ENCODE data around the gene PPIL6. TPM values are rescaled to one million over a fixed set of nuclear protein-coding genes. Genes with fewer than 3 reads are reported as not detected.

The PPIL6 gene
- total RNA-seq, 1 experiment from 2014 or later = 0.62 TPM

DNA sequence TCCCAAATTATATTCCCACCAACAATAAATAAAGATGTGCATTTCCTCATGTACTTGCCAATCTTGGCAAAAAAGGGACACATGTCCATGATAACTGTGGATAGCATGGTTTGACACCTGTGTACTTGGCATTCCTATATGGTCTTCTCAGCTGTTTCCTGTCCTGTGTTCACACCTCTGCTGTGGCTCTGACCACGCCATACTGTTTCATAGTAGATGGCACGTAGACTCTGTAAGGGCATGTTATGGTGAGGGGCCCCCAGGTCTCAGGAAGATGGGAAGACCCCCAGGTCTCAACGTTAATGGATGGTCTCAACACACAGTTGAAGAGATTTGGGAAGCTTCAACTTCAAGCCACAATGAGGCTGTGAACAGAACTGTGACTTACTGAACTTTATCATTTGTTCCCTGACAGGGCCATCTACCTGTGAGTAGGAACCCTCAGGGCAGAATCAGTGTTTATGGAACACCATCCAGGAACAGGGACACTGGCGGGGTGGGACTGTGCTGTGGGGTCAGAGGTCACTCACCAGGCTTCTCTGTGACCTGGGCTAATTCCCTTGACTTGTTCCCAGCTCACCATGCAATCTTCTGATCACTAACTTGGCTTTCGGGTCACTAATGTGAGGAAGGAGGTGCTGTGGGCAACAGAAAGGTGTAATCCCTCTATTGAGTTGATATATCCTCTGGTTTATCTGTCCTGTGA is 30.8 kb upstream of the PPIL6 start:
- no peaks in the 10 kb centered on the region for H3K27me3 ChIP-seq (ENCODE audit: low read length)
- ATAC-seq (no peak), DNase-seq (no peak)
- no peak overlapping the region for H3K4me3 ChIP-seq (ENCODE audit: low read length)
- peaks cover 19% of the 10 kb centered on the region; the same call in 1 of the 2 replicates for H3K36me3 ChIP-seq (ENCODE audit: low read depth, low read length)
- H2AFZ ChIP-seq (ENCODE audit: low read length) = no peak overlapping the region
- H4K20me1 ChIP-seq (ENCODE audit: low read length) = no peaks in the 10 kb centered on the region
- no peak overlapping the region for H3K27ac ChIP-seq (ENCODE audit: low read length)
- no peaks in the 10 kb centered on the region for H3K9me3 ChIP-seq (ENCODE audit: low read length)
- H3K4me1 ChIP-seq (ENCODE audit: insufficient read depth, low read length) = no peaks in the 10 kb centered on the region
- no peak overlapping the region for H3K4me2 ChIP-seq (ENCODE audit: low read length)
- H3K9me2 ChIP-seq (replicated peaks; ENCODE audit: low read length) = no peaks in the 10 kb centered on the region
- POLR2A ChIA-PET (ENCODE audit: unreplicated experiment) = no interaction called here
- 0 out of 2 replicates have a peak, but pooled peaks cover 3% of the 10 kb centered on the region for H3K79me2 ChIP-seq (ENCODE audit: low read length)
- intact Hi-C loops (cut with micrococcal nuclease) = no loop called here
- no peak overlapping the region for H3K9ac ChIP-seq (ENCODE audit: low read length)
- CTCF ChIA-PET = no interaction called here
- TF ChIP-seq EZH2 (IDR thresholded peaks at IDR 0.05; ENCODE audit: low read length, unreplicated experiment) (no peak), EZH2phosphoT487 (IDR thresholded peaks at IDR 0.05; ENCODE audit: borderline replicate concordance, low read length) (no peak)
- TF ChIP-seq, protein P1, sequence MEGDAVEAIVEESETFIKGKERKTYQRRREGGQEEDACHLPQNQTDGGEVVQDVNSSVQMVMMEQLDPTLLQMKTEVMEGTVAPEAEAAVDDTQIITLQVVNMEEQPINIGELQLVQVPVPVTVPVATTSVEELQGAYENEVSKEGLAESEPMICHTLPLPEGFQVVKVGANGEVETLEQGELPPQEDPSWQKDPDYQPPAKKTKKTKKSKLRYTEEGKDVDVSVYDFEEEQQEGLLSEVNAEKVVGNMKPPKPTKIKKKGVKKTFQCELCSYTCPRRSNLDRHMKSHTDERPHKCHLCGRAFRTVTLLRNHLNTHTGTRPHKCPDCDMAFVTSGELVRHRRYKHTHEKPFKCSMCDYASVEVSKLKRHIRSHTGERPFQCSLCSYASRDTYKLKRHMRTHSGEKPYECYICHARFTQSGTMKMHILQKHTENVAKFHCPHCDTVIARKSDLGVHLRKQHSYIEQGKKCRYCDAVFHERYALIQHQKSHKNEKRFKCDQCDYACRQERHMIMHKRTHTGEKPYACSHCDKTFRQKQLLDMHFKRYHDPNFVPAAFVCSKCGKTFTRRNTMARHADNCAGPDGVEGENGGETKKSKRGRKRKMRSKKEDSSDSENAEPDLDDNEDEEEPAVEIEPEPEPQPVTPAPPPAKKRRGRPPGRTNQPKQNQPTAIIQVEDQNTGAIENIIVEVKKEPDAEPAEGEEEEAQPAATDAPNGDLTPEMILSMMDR (conservative IDR thresholded peaks at IDR 0.05; ENCODE audit: low read depth, low read length) = no peak
- H3F3A ChIP-seq (ENCODE audit: low read length, unreplicated experiment) = no peaks in the 10 kb centered on the region
- no TSS peak for BruUV-seq (replicated peaks)

DNA sequence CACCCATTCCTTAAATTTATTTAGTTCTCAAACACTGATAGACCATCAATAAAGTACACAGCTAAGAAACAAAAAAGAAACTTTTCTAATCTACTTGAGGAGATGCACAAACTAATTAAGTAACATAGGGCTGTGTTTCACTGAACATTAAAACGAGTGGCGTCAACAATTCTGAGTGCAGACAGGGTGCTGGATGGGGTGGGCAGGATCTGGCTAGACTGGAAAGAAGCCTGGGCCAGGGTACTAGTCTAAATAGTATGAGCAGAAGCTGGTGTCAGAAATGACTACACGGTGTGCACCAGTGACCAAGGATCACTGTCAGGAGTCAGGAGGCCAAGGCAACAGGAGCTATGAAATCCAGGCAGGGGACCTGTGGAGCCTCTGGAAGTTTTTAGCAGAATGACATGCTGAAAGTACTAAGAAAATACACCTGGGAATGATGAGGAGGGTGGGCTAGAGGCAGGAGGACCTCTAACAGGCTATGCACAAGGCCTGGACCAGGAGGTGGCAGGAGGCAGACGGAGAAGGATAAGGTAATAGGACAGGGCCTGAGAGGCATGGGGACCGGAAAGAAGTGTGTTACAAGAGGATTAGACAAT is 29.3 kb upstream of the PPIL6 start:
- no peaks in the 10 kb centered on the region for H3K79me2 ChIP-seq (ENCODE audit: low read length)
- CTCF ChIA-PET = no interaction called here
- H3K9ac ChIP-seq (ENCODE audit: low read length) = no peak overlapping the region
- H2AFZ ChIP-seq (ENCODE audit: low read length) = no peak overlapping the region
- no peaks in the 10 kb centered on the region for H3F3A ChIP-seq (ENCODE audit: low read length, unreplicated experiment)
- no peak overlapping the region for H3K4me2 ChIP-seq (ENCODE audit: low read length)
- ATAC-seq (no peak), DNase-seq (no peak)
- H3K27ac ChIP-seq (ENCODE audit: low read length) = no peak overlapping the region
- no peaks in the 10 kb centered on the region for H4K20me1 ChIP-seq (ENCODE audit: low read length)
- intact Hi-C loops (cut with micrococcal nuclease) = no loop called here
- H3K9me3 ChIP-seq (ENCODE audit: low read length) = no peaks in the 10 kb centered on the region
- no peaks in the 10 kb centered on the region for H3K27me3 ChIP-seq (ENCODE audit: low read length)
- peaks cover 22% of the 10 kb centered on the region; the same call in 1 of the 2 replicates for H3K36me3 ChIP-seq (ENCODE audit: low read depth, low read length)
- H3K9me2 ChIP-seq (replicated peaks; ENCODE audit: low read length) = no peaks in the 10 kb centered on the region
- BruUV-seq (replicated peaks) = no TSS peak
- no peaks in the 10 kb centered on the region for H3K4me1 ChIP-seq (ENCODE audit: insufficient read depth, low read length)
- POLR2A ChIA-PET (ENCODE audit: unreplicated experiment) = no interaction called here
- no peak overlapping the region for H3K4me3 ChIP-seq (ENCODE audit: low read length)
- TF ChIP-seq EZH2phosphoT487 (IDR thresholded peaks at IDR 0.05; ENCODE audit: borderline replicate concordance, low read length) = no peak

DNA sequence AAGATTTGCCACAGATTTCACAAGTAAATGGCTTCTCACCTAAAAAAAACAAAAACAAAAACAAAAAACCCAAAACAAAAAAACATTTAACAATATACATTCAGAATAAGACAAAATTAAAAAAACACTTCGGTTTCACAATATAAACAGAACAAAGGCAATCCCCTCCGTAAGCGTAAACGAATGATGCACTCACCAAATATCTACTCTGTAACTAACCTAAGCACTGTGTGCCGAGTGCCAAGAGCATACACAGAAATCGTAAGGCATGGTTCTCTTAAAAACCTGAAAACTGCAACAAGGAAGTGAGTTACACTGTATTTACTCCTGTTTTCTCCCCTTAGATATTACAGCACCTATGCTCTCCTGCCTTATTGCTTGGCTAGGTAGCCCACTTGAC is 27.3 kb upstream of the PPIL6 start:
- no peak for ATAC-seq
- POLR2A ChIA-PET (ENCODE audit: unreplicated experiment) = no interaction called here
- Histone ChIP-seq H4K20me1 (ENCODE audit: low read length) (no peaks in the 10 kb centered on the region), H3K27me3 (ENCODE audit: low read length) (no peaks in the 10 kb centered on the region), H3K4me2 (ENCODE audit: low read length) (no peak overlapping the region), H3K9me3 (ENCODE audit: low read length) (no peaks in the 10 kb centered on the region), H3K36me3 (ENCODE audit: low read depth, low read length) (peaks cover 24% of the 10 kb centered on the region), H3F3A (ENCODE audit: low read length, unreplicated experiment) (no peaks in the 10 kb centered on the region), H2AFZ (ENCODE audit: low read length) (no peak overlapping the region), H3K27ac (ENCODE audit: low read length) (no peak overlapping the region), H3K4me3 (ENCODE audit: low read length) (no peak overlapping the region), H3K9me2 (replicated peaks; ENCODE audit: low read length) (no peaks in the 10 kb centered on the region), H3K4me1 (ENCODE audit: insufficient read depth, low read length) (no peaks in the 10 kb centered on the region), H3K9ac (ENCODE audit: low read length) (no peak overlapping the region), H3K79me2 (ENCODE audit: low read length) (no peaks in the 10 kb centered on the region)
- TF ChIP-seq EZH2 (IDR thresholded peaks at IDR 0.05; ENCODE audit: low read length, unreplicated experiment) = no peak
- TF ChIP-seq EZH2phosphoT487 (IDR thresholded peaks at IDR 0.05; ENCODE audit: borderline replicate concordance, low read length) = no peak
- TF ChIP-seq, protein P1 (conservative IDR thresholded peaks at IDR 0.05; ENCODE audit: low read depth, low read length) = no peak
- BruUV-seq (replicated peaks) = no TSS peak
- DNase-seq = no peak
- CTCF ChIA-PET = no interaction called here
- intact Hi-C loops (cut with micrococcal nuclease) = no loop called here
